ENCODE data around the gene RBP3. TPM values are rescaled to one million over a fixed set of nuclear protein-coding genes. Genes with fewer than 3 reads are reported as not detected.
A peak's percentile ranks its signal among the peaks of the same experiment; 100 is the strongest.

Gene RBP3
- total RNA-seq, 4 donors from 2014 or later = not detected

GRCh38 chr10:47362199-47362598 lies 14.0 kb downstream of the RBP3 start:
- no peak for TF ChIP-seq CTCF (IDR thresholded peaks at IDR 0.05)
- intact Hi-C loops (cut with DNase I; ENCODE audit: low total_unique reads) = no loop called here

GRCh38 chr10:47363781-47364180 lies 15.6 kb downstream of the RBP3 start:
- intact Hi-C loops (cut with DNase I; ENCODE audit: low total_unique reads) = no loop called here
- no peak overlapping the region for H3K4me3 ChIP-seq (ENCODE audit: low read depth, poor library complexity, severe bottlenecking)
- TF ChIP-seq CTCF (IDR thresholded peaks at IDR 0.05) (no peak), POLR2A (IDR thresholded peaks at IDR 0.05) (no peak)
- DNase-seq (ENCODE audit: low spot score in 2 of 2) = peak in 1 of 2 donors; percentile 7
- WGBS, 2 donors = 92 to 96% methylated on average over 3 of the region's 3 CpGs

More at GRCh38 chr10:47362199-47362598, 14.0 kb downstream of the RBP3 start:
- peak in 1 of 2 donors; percentile 63 for DNase-seq (ENCODE audit: low spot score in 2 of 2)
- WGBS, 2 donors = 54 to 78% methylated on average over 3 of the region's 3 CpGs
- no peak overlapping the region for H3K4me3 ChIP-seq (ENCODE audit: low read depth, poor library complexity, severe bottlenecking)

DNA sequence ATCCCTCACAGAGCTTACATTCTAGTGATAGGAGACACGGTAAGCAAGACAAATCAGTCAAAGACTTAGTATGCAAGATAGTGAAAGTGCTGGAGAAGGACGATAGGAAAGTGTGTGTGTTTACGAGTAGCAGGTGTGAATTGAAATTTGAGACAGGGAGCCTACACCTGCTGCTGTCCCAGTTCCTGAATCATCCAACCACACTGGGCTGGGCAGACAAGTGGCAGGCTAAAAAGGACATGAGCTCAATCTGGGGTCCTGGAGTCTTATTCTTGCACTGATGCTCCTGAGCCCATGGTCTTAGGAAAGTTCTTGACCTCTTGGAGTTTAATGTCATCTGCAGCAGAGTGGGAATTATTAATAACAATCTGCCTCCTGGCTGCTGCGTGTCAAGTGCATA lies 16.2 kb downstream of the RBP3 start:
- WGBS, 2 donors = 69 to 71% methylated on average over 4 of the region's 4 CpGs
- intact Hi-C loops (cut with DNase I; ENCODE audit: low total_unique reads) = no loop called here
- peak in 1 of 2 donors; percentile 56 for DNase-seq (ENCODE audit: low spot score in 2 of 2)

GRCh38 chr10:47364911-47365310 lies 16.7 kb downstream of the RBP3 start:
- peak in 1 of 2 donors; percentile 71 for DNase-seq (ENCODE audit: low spot score in 2 of 2)
- no peak for TF ChIP-seq CTCF (IDR thresholded peaks at IDR 0.05)
- no peak for TF ChIP-seq POLR2A (IDR thresholded peaks at IDR 0.05)
- H3K4me3 ChIP-seq (ENCODE audit: low read depth, poor library complexity, severe bottlenecking) = no peak overlapping the region
- 92 to 94% methylated on average over 6 of the region's 6 CpGs for WGBS, 2 donors
- intact Hi-C loops (cut with DNase I; ENCODE audit: low total_unique reads) = no loop called here

More for the DNA sequence above, 16.2 kb downstream of the RBP3 start:
- TF ChIP-seq CTCF (IDR thresholded peaks at IDR 0.05) (no peak), POLR2A (IDR thresholded peaks at IDR 0.05) (no peak)
- H3K4me3 ChIP-seq (ENCODE audit: low read depth, poor library complexity, severe bottlenecking) = no peak overlapping the region

DNA sequence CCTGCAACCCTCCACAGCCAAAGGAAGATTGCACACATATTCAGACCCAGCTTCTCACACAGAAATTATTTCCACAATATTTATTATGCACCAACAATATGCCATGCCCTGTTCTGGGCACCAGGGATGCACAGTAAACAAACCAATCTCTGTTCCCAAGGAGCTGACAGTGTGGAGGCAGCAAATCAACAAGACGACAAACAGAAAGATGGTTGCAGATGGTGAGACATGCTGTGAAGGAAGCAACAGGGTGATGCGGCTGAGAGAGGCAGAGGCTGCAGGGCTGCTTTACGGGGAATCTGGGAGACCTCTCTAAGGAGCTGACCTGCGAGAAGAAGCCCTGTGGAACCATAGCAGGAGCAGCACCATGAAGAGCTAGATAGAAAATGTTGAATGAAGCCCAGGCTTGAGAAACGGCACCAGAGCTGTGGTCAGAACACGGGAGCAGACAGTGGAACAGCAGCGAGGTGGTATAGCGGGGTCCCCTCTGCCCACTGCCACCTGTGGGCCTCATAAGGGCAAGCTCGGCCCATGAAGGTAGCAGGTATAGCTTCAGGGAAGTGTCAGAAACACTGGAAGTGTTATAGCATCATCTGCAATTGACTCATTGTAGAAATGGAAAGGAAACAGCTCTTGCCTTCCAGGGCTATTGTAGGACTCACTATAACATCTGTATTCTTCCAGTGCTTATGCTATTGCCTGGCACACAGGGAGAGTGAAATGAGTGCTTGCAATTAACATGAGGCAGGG lies 17.4 kb downstream of the RBP3 start:
- no peak overlapping the region for H3K4me3 ChIP-seq (ENCODE audit: low read depth, poor library complexity, severe bottlenecking)
- no peak for TF ChIP-seq CTCF (IDR thresholded peaks at IDR 0.05)
- TF ChIP-seq POLR2A (IDR thresholded peaks at IDR 0.05) = no peak
- DNase-seq (ENCODE audit: low spot score in 2 of 2) = peak in 1 of 2 donors; percentile 56
- intact Hi-C loops (cut with DNase I; ENCODE audit: low total_unique reads) = no loop called here
- WGBS, 2 donors = 86 to 90% methylated on average over 9 of the region's 9 CpGs
